IPS DF 4.7 (cell line): Measurements from ENCODE around the gene TAF4.
"Not testable (repeated sequence)": the region's sequence is repeated elsewhere in the genome, so short reads cannot be mapped to it uniquely, and the experiment has no call there.

Experiments used
- DNase-seq: peaks from one replicate; pipeline ENCODE4 v3.0.0-alpha.2; 2013; ENCODE audit warnings: low spot score; ENCODE audit errors: extremely low read depth

The TAF4 gene

GRCh38 chr20:62058941-62059340 is 6.7 kb downstream of the TAF4 start:
- no peak for DNase-seq

- no peak for DNase-seq
These were observed 8.7 kb downstream of the TAF4 start for GRCh38 chr20:62056975-62057374.

GRCh38 chr20:62056377-62056776 is 9.3 kb downstream of the TAF4 start:
- no peak for DNase-seq

GRCh38 chr20:62055862-62056115 is 9.9 kb downstream of the TAF4 start:
- not testable (repeated sequence) for DNase-seq

- no peak for DNase-seq
These were observed 10.4 kb downstream of the TAF4 start for GRCh38 chr20:62055106-62055861.

GRCh38 chr20:62054451-62054953 is 11.2 kb downstream of the TAF4 start:
- DNase-seq = no peak

GRCh38 chr20:62053465-62054196 is 12.1 kb downstream of the TAF4 start:
- no peak for DNase-seq

GRCh38 chr20:62052842-62053464 is 12.7 kb downstream of the TAF4 start:
- no peak for DNase-seq

- DNase-seq = no peak
These were observed 13.3 kb downstream of the TAF4 start for GRCh38 chr20:62052336-62052841.

- no peak for DNase-seq
These were observed 14.0 kb downstream of the TAF4 start for GRCh38 chr20:62051546-62052255.

- no peak for DNase-seq
These were observed 14.5 kb downstream of the TAF4 start for GRCh38 chr20:62051144-62051543.

- no peak for DNase-seq
These were observed 15.2 kb downstream of the TAF4 start for GRCh38 chr20:62050166-62051120.

- DNase-seq = no peak
These were observed 16.1 kb downstream of the TAF4 start for GRCh38 chr20:62049342-62050165.

GRCh38 chr20:62048821-62049291 is 16.8 kb downstream of the TAF4 start:
- DNase-seq = no peak

- DNase-seq = no peak
These were observed 17.3 kb downstream of the TAF4 start for GRCh38 chr20:62048346-62048761.

- no peak for DNase-seq
These were observed 17.9 kb downstream of the TAF4 start for GRCh38 chr20:62047666-62048345.

- DNase-seq = no peak
These were observed 19.2 kb downstream of the TAF4 start for GRCh38 chr20:62046431-62046830.

GRCh38 chr20:62045529-62046285 is 20.0 kb downstream of the TAF4 start:
- no peak for DNase-seq
